Prostate gland (tissue), 2 donors: ENCODE data around the gene SPATA24.

Experiments used
- CTCF ChIP-seq, 4 experiments: fragments of 200-600 bp in 2 of 4; fragments of 450-650 bp in 2 of 4; sonication (generic) in 2 of 4; IDR thresholded peaks; 1 replicate in 3 of 4; 2 replicates in 1 of 4; pipeline ENCODE4 v1.5.1; 2016 to 2019; ENCODE audit warnings: antibody characterized with exemption in 4 of 4, mild to moderate bottlenecking in 2 of 4, moderate library complexity in 2 of 4
- POLR2AphosphoS5 ChIP-seq: sonication (generic); formaldehyde crosslinking; IDR thresholded peaks from one replicate; pipeline ENCODE4 v1.6.1; 2017; ENCODE audit warnings: antibody characterized with exemption

GRCh38 chr5:139383275-139383992, 20.5 kb downstream of the SPATA24 start, which contains the start of gene SLC23A1:
- TF ChIP-seq CTCF (IDR thresholded peaks at IDR 0.05) (no peak), POLR2AphosphoS5 (no peak)
